ENCODE measurements around the gene CLINT1.

The CLINT1 gene

DNA sequence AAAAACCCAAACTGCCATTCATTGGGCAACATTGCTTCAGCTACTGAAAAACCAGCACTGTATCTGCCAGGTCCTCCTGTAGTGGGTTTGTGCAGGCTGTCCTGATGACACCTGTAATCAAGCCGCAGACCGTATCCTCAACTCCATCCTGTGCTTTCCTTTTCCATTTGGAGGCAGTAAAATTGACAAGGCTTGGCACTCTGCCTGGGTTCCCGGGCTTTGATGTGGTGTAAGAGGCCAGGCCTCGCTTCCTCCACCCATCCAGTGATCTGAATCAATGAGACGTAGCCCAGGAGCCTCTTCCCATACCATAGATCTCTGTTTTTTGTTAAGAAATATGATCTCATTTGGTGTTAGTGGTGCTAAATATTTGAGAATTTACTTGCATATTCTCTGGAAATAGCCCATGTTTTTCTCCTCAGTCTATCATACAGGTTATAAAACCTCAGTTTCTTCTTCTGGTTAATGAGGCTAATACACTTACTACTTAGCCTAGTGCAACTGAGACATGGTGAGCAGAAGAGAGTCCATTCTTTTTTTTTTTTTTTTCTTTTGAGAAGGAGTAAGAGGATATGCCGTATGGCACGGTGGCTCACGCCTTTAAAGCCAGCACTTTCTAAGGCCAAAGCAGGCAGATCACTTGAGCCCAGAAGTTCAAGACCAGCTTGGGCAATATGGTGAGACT is 80.7 kb downstream of the CLINT1 start:
- H3K4me1 Mint-ChIP-seq: no peaks in the 10 kb centered on the region
- no peak overlapping the region for H3K27ac Mint-ChIP-seq
- no peaks in the 10 kb centered on the region for H3K9me3 Mint-ChIP-seq

DNA sequence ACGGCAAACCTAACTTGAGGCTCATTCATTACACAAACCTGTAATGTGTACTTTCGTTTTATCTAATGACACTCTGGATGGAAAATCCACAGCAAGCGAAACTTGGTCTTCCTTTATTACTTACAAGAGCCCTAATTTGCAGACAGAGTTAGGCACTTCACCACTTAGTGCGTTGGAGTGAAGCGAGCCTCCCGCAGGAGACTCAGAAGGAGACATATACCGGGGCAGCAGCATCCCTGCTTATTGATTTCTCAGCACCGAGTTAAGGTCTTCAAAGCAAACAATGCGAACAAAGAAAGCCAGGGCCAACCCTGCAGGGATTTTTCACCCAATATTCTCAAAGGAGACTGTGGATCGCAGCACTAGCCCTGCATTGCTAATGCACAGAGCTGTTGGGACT is 86.8 kb downstream of the CLINT1 start:
- Mint-ChIP-seq H3K27me3 (no peaks in the 10 kb centered on the region), H3K4me3 (no peak overlapping the region), H3K4me1 (no peaks in the 10 kb centered on the region), H3K36me3 (no peaks in the 10 kb centered on the region), H3K9me3 (peaks cover 0 to 2% of the 10 kb centered on the region in 2 donors), H3K27ac (no peak overlapping the region)
- DNase-seq: no peak
- ATAC-seq (replicated peaks): no peak

More for the DNA sequence above, 80.7 kb downstream of the CLINT1 start:
- H3K4me3 Mint-ChIP-seq: no peak overlapping the region
- DNase-seq (no peak), ATAC-seq (replicated peaks) (no peak)
- no peaks in the 10 kb centered on the region for H3K36me3 Mint-ChIP-seq
- H3K27me3 Mint-ChIP-seq: no peaks in the 10 kb centered on the region

DNA sequence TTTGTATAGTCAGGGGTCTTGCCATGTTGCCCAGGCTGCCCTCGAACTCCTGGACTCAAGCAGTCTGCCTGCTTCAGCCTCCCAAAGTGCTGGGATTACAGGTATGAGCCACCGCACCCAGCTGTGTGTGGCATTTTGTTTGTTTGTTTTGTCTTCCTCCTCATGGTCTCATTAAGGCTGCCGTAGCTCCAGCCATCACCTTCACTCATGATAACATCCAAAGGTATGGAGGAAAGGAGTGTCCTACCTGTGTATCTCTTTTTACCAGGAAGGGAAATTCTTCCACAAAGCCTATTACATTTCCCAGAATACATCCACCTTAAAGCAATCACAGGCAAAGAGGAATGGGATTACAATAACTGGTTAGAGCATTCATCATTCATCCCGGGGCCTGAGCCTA is 88.3 kb downstream of the CLINT1 start:
- Mint-ChIP-seq H3K27me3 (no peaks in the 10 kb centered on the region), H3K36me3 (no peaks in the 10 kb centered on the region), H3K4me1 (no peaks in the 10 kb centered on the region), H3K9me3 (peaks cover 0 to 2% of the 10 kb centered on the region in 2 donors), H3K27ac (no peak overlapping the region), H3K4me3 (no peak overlapping the region)
- no peak for ATAC-seq (replicated peaks)
- DNase-seq: no peak

DNA sequence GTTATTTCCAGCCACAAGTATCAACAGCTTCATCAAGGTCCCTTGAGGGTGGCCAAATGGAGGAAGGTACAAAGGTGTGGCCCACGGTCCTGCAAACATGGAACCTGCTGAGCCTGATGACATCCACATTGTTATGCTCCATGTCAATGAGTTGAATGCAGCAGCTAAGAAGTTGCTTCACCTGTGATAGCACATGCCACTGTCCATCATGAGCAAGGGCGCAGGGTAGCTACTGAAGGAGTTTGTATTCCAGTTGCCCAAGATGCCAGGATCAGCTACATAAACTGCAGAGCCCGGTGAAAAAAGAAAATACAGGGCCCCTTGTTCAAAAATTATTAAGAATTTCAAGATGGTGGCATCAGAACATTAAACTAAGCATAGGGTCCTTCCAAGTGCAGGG is 91.3 kb downstream of the CLINT1 start:
- Mint-ChIP-seq H3K27ac (no peak overlapping the region), H3K4me1 (no peaks in the 10 kb centered on the region), H3K4me3 (no peak overlapping the region), H3K27me3 (no peaks in the 10 kb centered on the region), H3K36me3 (peaks cover 0 to 1% of the 10 kb centered on the region in 2 donors), H3K9me3 (peaks cover 0 to 2% of the 10 kb centered on the region in 2 donors)
- no peak for ATAC-seq (replicated peaks)
- no peak for DNase-seq

DNA sequence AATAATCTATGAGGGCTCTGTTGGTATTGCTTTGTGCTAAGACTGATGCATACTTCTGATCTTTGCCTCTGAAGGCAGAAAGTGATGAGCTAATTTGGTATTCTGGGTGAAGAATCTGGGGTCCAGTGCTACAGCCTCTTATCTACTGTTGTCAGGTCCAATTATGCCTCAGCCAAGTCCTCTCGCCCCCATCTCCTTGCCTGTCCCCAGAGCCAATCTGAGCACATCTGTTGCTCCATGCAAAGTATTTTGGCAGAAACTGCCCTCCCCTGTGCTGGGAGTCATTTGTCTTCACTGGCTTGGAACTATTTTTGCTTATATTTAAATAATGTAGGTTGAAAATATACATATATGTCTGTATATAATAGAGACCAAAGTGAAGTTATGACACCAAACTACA is 92.0 kb downstream of the CLINT1 start:
- Mint-ChIP-seq H3K4me1 (peaks cover 0 to 3% of the 10 kb centered on the region in 2 donors), H3K27ac (no peak overlapping the region)

DNA sequence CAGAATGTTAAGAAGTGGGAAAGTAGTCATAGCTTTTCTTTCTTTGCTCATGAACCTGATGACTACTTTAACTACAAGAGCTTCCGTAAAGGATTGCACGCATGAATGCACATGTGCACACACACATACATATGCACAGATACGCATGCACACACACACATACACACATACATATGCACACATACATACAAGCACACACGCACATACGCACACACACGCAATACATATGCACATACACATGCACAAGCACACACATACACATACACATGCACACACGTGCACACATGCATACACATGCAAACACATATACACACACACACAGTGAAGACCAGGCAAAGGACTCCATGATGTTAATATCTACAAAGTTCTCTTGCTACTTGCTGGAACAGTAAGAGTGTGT is 92.5 kb downstream of the CLINT1 start:
- Mint-ChIP-seq H3K9me3 (peaks cover 0 to 2% of the 10 kb centered on the region in 2 donors), H3K27ac (no peak overlapping the region), H3K4me1 (peaks cover 0 to 3% of the 10 kb centered on the region in 2 donors), H3K36me3 (peaks cover 1 to 2% of the 10 kb centered on the region in 2 donors), H3K4me3 (no peak overlapping the region), H3K27me3 (no peaks in the 10 kb centered on the region)
- no peak for ATAC-seq (replicated peaks)
- DNase-seq: no peak

More for the DNA sequence above, 92.0 kb downstream of the CLINT1 start:
- DNase-seq: no peak
- Mint-ChIP-seq H3K36me3 (peaks cover 0 to 1% of the 10 kb centered on the region in 2 donors), H3K4me3 (no peak overlapping the region), H3K9me3 (peaks cover 0 to 2% of the 10 kb centered on the region in 2 donors), H3K27me3 (no peaks in the 10 kb centered on the region)
- no peak for ATAC-seq (replicated peaks)

DNA sequence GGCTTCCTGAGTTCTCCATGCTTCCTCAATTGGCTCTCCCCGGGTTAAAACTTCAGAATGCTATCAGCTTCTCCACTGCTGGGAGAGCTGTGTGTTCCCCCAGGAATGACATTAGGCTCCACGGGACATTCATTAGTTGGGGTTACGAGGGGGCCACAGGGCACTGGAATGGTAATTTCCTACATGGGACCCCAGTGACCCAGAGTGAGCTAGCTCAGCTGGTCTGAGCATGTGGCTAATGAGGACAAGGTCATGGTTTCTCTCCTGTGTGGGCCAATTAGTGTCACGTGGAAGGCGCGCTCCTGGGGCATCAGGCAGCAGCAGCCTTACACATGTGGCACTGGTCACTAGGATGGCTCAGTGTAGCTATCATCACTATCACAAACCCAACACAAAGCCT is 94.4 kb downstream of the CLINT1 start:
- no peak for ATAC-seq (replicated peaks)
- H3K4me1 Mint-ChIP-seq: peaks cover 0 to 3% of the 10 kb centered on the region in 2 donors
- no peaks in the 10 kb centered on the region for H3K9me3 Mint-ChIP-seq

DNA sequence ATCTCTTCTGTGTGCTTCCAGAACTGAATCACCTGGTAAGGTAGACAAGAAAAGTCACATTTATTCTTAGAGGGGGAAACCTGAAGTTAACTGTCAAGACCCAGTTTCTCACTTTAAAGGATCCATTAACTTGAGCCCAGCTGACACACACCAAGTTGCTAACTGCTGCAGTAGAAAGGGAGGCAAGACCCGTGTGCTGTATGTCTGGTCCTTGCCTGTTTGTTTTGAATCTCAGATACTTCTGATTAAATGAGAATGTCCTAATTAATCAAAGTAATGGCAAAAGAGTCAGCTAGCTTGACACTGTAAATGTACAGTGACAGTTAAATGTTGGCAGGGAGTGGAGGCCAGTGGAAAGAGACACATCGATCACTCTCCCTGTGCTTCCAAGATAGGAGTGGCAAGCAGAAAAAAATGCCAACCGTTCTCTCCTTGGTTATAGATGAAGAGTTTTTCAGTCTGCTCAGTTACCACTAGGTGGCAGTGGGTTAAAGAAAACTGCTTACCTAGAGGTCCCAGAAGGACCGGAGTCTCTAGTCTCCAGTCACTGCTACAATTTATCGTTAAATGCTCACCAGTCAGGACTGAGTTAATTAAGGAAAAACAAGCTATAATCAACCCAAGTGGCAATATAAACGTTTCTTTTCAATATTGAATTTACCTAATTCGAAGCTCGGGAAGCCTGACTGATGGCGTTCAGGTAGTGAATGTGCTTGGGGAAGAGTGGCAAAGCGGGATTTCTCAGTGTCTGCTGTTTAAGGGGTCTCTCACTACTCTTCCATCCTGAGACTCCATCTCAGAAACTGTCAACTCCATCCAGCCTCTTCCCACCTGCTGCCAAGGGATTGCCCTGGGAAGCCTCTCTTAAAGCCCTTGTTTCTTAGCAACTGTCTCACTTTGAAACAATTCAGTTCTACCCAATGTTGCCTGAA is 97.0 kb downstream of the CLINT1 start:
- Mint-ChIP-seq H3K4me1 (peaks cover 5 to 8% of the 10 kb centered on the region in 2 donors), H3K9me3 (no peaks in the 10 kb centered on the region), H3K27ac (no peak overlapping the region), H3K4me3 (no peak overlapping the region), H3K36me3 (peaks cover 9 to 21% of the 10 kb centered on the region in 2 donors), H3K27me3 (no peaks in the 10 kb centered on the region)
- DNase-seq: peak; percentile 11
- ATAC-seq (replicated peaks): peak; percentile 92 to 94

More for the DNA sequence above, 94.4 kb downstream of the CLINT1 start:
- Mint-ChIP-seq H3K36me3 (peaks cover 5 to 13% of the 10 kb centered on the region in 2 donors), H3K4me3 (no peak overlapping the region), H3K27ac (no peak overlapping the region), H3K27me3 (no peaks in the 10 kb centered on the region)
- no peak for DNase-seq

DNA sequence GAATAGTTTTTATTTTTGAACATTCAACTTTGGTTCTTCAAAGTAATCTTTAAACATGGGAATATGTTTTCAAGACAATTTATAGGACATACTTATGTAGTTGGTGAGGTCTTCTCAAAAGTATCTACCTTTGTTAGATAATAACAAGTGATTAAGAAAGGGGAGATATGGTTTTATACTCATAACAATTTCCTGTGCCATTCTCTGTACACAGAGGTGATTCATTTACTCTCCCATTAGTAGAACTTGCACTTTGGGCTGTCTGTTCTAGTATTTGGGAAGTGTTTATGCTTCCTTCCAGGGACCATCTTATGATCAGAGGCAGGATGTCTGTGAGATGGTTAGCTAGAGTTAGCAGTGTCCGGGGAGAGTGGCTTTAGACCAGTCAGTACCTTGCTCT is 100.2 kb downstream of the CLINT1 start:
- ATAC-seq (replicated peaks) (no peak), DNase-seq (no peak)
- Mint-ChIP-seq H3K27me3 (no peaks in the 10 kb centered on the region), H3K27ac (no peak overlapping the region), H3K36me3 (peaks cover 18 to 36% of the 10 kb centered on the region in 2 donors), H3K4me1 (peaks cover 5 to 8% of the 10 kb centered on the region in 2 donors), H3K9me3 (no peaks in the 10 kb centered on the region), H3K4me3 (no peak overlapping the region)

DNA sequence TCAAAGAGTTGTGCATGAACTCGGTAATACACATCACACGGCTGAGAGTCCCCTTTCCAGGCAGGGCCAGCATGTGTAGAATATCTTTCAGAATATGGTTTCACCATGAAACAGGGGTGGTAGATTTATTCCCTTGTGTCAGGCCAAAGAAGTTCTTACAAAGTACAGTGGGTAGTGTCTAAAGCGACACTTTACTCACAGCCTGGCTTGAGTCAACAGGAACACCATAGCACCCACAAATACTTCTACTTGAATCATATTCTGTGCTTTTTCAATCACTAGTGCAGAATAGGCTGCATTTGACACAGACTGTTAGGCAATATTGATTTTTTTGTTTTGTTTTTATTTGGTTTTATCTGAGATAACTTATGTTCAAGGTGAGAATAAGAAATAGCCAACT is 102.8 kb downstream of the CLINT1 start:
- Mint-ChIP-seq H3K27me3 (no peaks in the 10 kb centered on the region), H3K9me3 (no peaks in the 10 kb centered on the region), H3K36me3 (peaks cover 25 to 50% of the 10 kb centered on the region in 2 donors), H3K27ac (no peak overlapping the region), H3K4me1 (peaks cover 5 to 6% of the 10 kb centered on the region in 2 donors), H3K4me3 (no peak overlapping the region)
- no peak for ATAC-seq (replicated peaks)
- DNase-seq: no peak

DNA sequence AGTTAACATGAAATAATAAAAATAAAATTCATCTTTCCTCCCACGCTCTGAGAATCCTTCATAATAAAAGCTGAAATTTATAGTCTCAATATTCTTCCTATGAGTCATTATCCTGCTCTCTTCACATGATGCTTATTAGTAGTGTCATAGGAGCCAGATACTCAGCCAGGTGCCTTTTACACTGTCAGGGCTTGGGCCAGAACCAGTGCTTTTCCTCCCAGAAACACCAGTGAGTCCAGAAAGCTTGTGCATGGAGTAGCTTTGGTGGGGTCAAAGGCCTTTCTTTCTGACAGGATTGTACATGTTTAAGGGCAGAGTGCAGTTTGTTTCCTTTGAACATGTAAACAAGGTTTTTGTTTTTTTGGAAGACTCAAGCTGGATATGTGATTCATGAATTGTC is 108.6 kb downstream of the CLINT1 start:
- Mint-ChIP-seq H3K4me1 (peaks cover 22 to 44% of the 10 kb centered on the region in 2 donors), H3K27me3 (no peaks in the 10 kb centered on the region), H3K4me3 (no peak overlapping the region), H3K9me3 (no peaks in the 10 kb centered on the region), H3K36me3 (peaks cover 14 to 31% of the 10 kb centered on the region in 2 donors), H3K27ac (no peak overlapping the region)
- no peak for DNase-seq
- ATAC-seq (replicated peaks): no peak

DNA sequence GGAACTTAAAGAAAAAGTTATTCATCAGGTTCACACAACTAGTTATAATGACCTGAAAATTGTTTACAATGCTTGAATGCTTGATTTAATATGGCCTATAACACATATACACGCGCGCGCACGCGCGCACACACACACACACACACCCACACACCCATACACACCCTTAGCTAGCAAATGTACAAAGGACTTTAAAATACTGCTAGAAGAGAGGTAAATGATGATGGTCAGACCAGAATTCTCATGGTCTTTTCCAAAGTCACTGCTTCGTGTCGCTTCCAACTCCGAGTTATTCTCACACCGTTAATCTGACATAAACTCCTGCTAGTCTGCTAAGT is 109.5 kb downstream of the CLINT1 start:
- ATAC-seq (replicated peaks) (no peak), DNase-seq (no peak)
- Mint-ChIP-seq H3K9me3 (no peaks in the 10 kb centered on the region), H3K27me3 (no peaks in the 10 kb centered on the region), H3K36me3 (peaks cover 8 to 30% of the 10 kb centered on the region in 2 donors), H3K4me1 (peaks cover 28 to 52% of the 10 kb centered on the region in 2 donors), H3K4me3 (no peak overlapping the region), H3K27ac (no peak overlapping the region)

DNA sequence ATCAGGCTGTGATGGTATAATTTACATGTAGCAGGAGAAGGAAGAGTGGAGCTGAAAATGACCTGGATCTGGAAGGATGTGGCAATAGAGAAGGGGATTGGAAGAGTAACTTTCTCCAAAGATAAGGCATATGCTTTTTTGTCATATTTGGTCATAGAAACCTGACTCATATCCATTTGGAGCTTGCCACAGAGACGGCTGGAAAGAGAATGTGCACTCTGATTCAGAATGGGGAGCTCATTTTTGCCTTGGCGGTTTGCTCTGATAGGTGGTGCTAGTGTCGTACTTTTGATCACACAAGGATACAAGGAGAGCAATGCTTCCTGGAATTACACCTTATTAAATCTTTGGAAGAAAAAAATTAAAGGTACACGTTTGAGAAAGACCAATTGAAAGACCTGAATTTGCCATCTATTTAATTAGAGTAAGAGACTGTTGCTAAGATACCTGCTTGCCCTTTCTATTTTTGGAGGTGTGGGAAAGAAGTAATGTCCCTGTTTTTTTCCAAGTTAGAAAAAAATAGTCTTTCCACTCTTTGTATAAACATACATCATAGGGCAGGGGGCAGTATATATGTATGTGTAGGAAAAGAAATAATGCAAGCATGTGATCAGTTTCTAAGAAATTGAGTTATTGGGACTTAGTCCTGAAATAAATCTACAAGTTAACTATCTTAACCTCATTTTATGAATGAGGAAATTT is 110.0 kb downstream of the CLINT1 start:
- peaks cover 32 to 56% of the 10 kb centered on the region in 2 donors for H3K4me1 Mint-ChIP-seq
- peaks cover 8 to 33% of the 10 kb centered on the region in 2 donors for H3K36me3 Mint-ChIP-seq
- no peak for DNase-seq
- no peaks in the 10 kb centered on the region for H3K27me3 Mint-ChIP-seq
- no peak for ATAC-seq (replicated peaks)
- no peaks in the 10 kb centered on the region for H3K9me3 Mint-ChIP-seq
- H3K27ac Mint-ChIP-seq: peak overlapping the region; percentile 2
- H3K4me3 Mint-ChIP-seq: no peak overlapping the region
